SK-N-MC (cell line): Measurements from ENCODE around the gene ITGA4.

Experiments
- EZH2 ChIP-seq: fragments of 200-600 bp; sonication (generic); IDR thresholded peaks from one replicate; pipeline ENCODE4 v1.6.1; 2017; ENCODE audit warnings: antibody characterized with exemption
- FOXP2 ChIP-seq: optimal IDR thresholded peaks from 2 replicates; pipeline ENCODE3; 2011; ENCODE audit warnings: mild to moderate bottlenecking, moderate library complexity; ENCODE audit not compliant: insufficient read depth; ENCODE audit errors: extremely low read length, control extremely low read depth

GRCh38 chr2:181440919-181441318 is 16.3 kb upstream of the ITGA4 start:
- TF ChIP-seq EZH2 (no peak), FOXP2 (no peak)
